GM03348 (cell line): ENCODE measurements around the gene RAB11B.
A peak's percentile ranks its signal among the peaks of the same experiment; 100 is the strongest.
"Not testable (repeated sequence)": the region's sequence is repeated elsewhere in the genome, so short reads cannot be mapped to it uniquely, and the experiment has no call there.

ENCODE experiments used
- DNase-seq: peaks from one replicate; pipeline ENCODE4 v3.0.0; 2012; ENCODE audit warnings: low spot score

RAB11B gene

GRCh38 chr19:8370176-8371010 lies 19.8 kb upstream of the RAB11B start:
- DNase-seq: no peak

DNA sequence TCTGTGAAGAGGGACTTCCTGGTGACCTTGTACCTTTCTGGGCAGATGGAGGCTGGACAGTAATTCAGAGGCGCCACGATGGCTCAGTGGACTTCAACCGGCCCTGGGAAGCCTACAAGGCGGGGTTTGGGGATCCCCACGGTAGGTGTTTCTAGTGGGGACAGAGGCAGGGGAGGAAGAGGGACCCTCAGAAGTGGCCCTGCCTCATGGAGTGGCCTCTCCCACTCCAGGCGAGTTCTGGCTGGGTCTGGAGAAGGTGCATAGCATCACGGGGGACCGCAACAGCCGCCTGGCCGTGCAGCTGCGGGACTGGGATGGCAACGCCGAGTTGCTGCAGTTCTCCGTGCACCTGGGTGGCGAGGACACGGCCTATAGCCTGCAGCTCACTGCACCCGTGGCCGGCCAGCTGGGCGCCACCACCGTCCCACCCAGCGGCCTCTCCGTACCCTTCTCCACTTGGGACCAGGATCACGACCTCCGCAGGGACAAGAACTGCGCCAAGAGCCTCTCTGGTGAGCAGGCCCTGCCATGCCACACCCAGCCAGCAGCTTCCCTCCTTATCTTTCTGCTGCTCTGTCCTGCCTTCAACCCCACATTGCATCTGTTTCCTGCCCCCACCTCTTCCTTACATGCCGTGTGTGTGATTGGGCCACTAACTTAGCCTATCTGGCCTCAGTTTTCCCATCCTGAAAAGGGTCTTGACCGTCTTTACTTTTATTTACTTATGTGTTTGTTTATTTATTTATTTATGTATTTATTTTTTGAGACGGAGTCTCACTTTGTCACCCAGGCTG lies 19.0 kb upstream of the RAB11B start:
- DNase-seq: no peak

DNA sequence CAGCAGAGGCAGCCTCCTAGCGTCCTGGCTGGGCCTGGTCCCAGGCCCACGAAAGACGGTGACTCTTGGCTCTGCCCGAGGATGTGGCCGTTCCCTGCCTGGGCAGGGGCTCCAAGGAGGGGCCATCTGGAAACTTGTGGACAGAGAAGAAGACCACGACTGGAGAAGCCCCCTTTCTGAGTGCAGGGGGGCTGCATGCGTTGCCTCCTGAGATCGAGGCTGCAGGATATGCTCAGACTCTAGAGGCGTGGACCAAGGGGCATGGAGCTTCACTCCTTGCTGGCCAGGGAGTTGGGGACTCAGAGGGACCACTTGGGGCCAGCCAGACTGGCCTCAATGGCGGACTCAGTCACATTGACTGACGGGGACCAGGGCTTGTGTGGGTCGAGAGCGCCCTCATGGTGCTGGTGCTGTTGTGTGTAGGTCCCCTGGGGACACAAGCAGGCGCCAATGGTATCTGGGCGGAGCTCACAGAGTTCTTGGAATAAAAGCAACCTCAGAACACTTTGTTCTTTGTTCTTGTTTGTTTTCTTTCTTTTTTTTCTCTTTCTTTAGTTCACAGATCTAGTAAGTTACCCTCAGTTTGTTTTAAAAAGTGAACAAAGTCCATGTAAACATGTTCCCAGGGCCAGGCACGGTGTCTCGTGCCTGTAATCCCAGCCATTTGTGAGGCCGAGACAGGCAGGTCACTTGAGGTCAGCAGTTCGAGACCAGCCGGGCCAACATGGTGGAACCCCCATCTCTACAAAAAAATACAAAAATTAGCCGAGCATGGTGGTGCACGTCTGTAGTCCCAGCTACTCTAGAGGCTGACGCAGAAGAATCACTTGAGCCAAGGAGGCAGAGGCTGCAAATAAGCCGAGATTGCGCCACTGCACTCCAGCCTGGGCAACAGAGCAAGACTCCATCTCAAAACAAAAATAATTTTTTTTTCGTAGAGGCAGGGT lies 16.0 kb upstream of the RAB11B start:
- no peak for DNase-seq

DNA sequence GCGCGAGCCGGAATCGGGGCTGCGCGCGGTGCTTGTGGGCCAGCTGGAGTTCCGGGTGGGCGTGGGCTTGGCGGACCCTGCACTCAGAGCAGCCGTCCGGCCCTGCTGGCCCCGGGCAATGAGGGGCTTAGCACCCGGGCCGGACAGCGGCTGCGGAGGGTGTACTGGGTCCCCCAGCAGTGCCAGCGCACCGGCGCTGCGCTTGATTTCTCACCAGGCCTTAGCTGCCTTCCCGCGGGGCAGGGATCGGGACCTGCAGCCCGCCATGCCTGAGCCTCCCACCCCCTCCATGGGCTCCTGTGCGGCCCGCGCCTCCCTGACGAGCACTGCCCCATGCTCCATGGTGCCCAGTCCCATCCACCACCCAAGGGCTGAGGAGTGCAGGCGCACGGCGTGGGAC lies 14.4 kb upstream of the RAB11B start:
- not testable (repeated sequence) for DNase-seq

DNA sequence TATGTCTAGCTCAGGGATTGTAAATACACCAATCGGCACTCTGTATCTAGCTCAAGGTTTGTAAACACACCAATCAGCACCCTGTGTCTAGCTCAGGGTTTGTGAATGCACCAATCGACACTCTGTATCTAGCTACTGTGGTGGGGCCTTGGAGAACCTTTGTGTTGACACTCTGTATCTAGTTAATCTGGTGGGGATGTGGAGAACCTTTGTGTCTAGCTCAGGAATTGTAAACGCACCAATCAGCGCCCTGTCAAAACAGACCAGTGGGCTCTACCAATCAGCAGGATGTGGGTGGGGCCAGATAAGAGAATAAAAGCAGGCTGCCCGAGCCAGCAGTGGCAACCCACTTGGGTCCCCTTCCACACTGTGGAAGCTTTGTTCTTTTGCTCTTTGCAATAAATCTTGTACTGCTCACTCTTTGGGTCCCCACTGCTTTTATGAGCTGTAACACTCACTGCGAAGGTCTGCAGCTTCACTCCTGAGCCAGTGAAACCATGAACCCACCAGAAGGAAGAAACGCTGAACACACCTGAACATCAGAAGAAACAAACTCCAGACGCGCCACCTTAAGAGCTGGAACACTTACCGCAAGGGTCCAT lies 13.7 kb upstream of the RAB11B start:
- not testable (repeated sequence) for DNase-seq

DNA sequence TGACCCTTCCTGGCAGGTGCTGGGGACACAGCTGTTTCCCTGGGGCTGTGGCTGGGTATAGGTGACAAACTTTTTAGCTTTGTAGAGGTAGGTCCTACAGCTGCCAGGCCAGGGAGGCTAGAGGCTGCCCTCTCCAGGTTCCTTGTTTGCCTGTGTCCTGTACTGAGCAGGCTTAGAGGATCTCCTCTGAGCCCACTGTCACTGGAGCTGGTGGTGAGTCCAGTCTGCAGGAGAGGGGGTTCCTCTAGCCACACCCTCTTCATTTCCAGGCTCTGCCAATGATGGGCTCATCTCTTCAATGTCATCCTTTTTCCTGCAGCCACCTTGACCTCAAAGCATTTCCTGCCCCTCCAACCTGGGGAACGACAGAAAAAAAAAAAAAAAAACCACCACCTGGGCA lies 12.6 kb upstream of the RAB11B start:
- no peak for DNase-seq

DNA sequence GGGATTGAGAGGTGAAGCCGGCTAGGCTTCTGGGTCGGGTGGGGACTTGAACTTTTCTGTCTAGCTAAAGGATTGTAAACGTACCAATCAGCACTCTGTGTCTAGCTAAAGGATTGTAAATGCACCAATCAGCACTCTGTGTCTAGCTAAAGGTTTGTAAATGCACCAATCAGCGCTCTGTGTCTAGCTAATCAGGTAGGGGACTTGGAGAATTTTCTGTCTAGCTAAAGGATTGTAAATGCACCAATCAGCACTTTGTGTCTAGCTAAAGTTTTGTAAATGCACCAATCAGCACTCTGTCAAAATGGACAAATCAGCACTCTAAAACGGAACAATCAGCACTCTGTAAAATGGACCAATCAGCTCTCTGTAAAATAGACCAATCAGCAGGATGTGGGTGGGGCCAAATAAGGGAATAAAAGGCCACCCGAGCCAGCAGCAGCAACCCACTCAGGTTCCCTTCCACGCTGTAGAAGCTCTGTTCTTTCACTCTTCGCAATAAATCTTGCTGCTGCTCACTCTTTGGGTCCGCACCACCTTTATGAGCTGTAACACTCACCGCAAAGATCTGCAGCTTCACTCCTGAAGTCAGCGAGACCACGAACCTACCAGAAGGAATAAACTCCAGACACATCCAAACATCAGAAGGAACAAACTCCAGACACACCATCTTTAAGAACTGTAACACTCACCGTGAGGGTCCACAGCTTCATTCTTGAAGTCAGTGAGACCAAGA lies 10.8 kb upstream of the RAB11B start:
- DNase-seq: not testable (repeated sequence)

GRCh38 chr19:8384569-8384968 lies 5.6 kb upstream of the RAB11B start:
- not testable (repeated sequence) for DNase-seq

- not testable (repeated sequence) for DNase-seq
Observed at GRCh38 chr19:8385103-8385502, 5.1 kb upstream of the RAB11B start.

DNA sequence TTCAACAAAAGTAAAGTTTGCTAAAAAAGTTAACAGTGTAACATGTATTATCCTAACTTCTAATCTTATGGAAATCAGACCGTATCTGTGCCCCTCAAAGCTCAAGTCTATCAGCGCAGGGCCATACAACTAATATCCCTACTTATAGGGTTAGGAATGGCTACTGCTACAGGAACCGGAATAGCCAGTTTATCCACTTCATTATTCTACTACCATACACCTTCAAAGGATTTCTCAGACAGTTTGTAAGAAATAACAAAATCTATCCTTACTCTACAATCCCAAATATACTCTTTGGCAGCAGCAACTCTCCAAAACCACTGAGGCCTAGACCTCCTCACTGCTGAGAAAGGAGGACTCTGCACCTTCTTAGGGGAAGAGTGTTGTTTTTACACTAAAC lies 4.6 kb upstream of the RAB11B start:
- not testable (repeated sequence) for DNase-seq

- not testable (repeated sequence) for DNase-seq
Observed at GRCh38 chr19:8386419-8386818, 3.7 kb upstream of the RAB11B start.

- DNase-seq: no peak
Observed at GRCh38 chr19:8386990-8387389, 3.2 kb upstream of the RAB11B start.

- DNase-seq: no peak
Observed at GRCh38 chr19:8387688-8388611, 2.2 kb upstream of the RAB11B start.

DNA sequence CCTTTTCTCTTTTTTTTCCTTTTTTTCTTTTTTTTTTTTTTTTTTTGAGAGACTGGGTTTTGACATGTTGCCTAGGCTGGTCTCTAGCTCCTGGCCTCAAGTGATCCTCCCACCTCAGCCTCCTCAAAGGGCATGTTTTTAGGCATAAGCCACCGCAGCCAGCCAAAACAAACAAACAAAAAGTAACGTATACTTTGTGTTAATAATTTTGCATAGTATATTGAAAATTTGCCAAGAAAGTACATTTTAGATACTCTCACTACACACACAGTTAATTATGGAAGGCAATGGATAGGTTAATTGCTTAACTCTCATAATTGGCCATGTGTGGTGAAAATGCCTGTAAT lies 1.6 kb upstream of the RAB11B start:
- DNase-seq: no peak

GRCh38 chr19:8390617-8390981 lies 439 bp downstream of the RAB11B start:
- DNase-seq: peak; percentile 97

DNA sequence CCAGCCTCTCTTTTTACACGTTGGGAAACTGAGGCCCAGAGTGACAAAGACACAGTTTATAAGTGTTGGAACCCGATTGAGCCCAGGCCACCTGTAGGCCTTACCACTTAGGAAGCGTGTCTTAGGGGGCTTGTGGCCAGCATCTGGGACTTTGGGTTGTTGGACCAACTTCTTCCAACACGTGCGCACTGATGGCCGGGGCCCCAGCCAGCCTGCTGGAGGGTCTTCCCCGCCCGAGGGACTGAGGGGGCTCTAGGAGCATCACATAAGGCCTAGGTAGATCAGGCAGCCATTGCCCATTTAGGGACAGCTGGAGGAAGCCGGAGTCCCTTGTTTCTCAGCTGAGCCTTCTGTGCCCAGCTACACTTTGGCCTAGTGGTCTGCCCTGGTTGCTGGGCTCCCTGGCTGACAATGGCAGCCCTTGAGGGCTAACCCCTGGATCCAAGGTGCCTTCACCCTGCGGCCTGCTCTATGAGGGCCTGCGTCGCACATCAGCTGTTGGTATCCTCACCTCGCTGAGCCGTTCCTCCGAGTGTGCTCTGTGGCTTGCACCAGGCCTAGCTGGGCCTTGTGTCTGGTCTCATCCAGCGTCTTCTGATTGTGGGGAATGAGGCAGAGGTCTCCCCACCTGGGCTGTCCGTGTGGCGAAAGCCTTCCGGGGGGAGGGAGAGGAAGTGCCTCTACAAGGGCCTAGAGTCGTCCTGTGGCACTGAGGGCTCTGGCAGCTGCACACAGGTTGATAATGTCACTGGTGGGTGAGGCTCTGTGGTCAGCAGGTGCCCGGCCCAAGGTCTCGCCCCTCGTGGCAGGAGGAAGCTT lies 1.2 kb downstream of the RAB11B start:
- no peak for DNase-seq

- DNase-seq: peak; percentile 36
Observed at GRCh38 chr19:8392017-8392591, 1.9 kb downstream of the RAB11B start.

- no peak for DNase-seq
Observed at GRCh38 chr19:8393192-8393870, 3.2 kb downstream of the RAB11B start.
